ENCODE data around the gene SIPA1L3.
"Not testable (repeated sequence)": the region's sequence is repeated elsewhere in the genome, so short reads cannot be mapped to it uniquely, and the experiment has no call there.

The SIPA1L3 gene

DNA sequence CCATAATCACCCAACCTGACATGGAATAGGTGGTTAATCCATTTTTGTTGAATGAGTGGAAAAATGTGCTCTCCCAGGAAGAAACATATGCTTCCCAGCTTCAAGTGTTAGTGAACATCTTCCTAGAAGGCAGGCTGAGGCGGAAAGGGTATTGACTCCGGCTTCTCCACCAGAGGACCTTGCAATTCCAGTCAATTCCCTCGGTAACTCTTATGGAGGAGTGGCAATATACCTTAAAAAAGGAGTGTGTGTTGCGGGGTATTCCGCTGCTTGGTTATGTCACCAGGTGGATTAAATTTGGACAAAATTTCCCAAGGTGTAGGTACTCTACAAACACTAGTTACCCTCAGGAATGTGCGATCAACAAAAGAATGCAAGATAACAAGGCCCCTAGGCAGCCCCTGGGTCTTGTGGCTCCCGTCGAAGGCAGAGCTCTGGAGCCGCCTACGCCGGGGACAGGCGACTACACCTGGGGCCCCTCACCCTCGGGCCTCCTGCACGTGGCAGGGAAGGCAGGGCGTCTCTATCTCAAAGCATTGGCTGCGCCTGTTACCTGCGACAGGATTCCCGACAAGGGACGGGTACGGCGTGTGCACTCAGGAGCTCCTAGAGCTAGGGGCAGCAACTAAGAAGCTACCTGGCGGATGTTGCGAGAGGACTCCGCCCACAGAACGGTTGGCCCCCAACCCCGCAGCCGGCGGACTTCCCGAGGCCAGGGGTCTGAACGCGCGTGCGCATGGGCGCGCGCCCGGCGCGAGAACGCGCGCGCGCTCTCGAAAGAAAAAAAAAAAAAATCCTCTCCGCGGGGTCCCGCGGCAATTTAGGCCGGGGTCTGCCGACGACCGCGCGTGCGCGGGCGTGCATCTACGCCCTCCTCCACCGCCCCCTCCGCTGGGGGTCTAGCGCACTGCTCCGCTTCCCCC is 801 bp upstream of the SIPA1L3 start, which contains the start of gene WDR87:
Gene WDR87 (minus strand): TSS at position 649 of the 923 bp plus-strand sequence. CDS start 8,355 bp downstream, outside the sequence.
- H3K4me3 ChIP-seq (ENCODE audit: low read depth, low read length), result peak within 1 kb of the TSS; percentile 87
- TF ChIP-seq MYC (IDR thresholded peaks at IDR 0.05; ENCODE audit: low read depth, low read length) (no peak), MAX (IDR thresholded peaks at IDR 0.05; ENCODE audit: low read depth, low read length) (peak; percentile 5; the same call in 1 of the 2 replicates), CTCF (IDR thresholded peaks at IDR 0.05; ENCODE audit: low read depth, low read length) (no peak), POLR2A (IDR thresholded peaks at IDR 0.05; ENCODE audit: extremely low read depth, insufficient read length) (peak; percentile 73)
- peak; percentile 75 for DNase-seq (ENCODE audit: low read depth)

GRCh38 chr19:37907735-37908455 is 887 bp downstream of the SIPA1L3 start:
- TF ChIP-seq MAX (IDR thresholded peaks at IDR 0.05; ENCODE audit: low read depth, low read length), result no peak
- no peak for TF ChIP-seq CTCF (IDR thresholded peaks at IDR 0.05; ENCODE audit: low read depth, low read length)
- TF ChIP-seq POLR2A (IDR thresholded peaks at IDR 0.05; ENCODE audit: extremely low read depth, insufficient read length), result no peak
- no peak for TF ChIP-seq MYC (IDR thresholded peaks at IDR 0.05; ENCODE audit: low read depth, low read length)
- peak overlapping the region; percentile 87 for H3K4me3 ChIP-seq (ENCODE audit: low read depth, low read length)
- no peak for DNase-seq (ENCODE audit: low read depth)

DNA sequence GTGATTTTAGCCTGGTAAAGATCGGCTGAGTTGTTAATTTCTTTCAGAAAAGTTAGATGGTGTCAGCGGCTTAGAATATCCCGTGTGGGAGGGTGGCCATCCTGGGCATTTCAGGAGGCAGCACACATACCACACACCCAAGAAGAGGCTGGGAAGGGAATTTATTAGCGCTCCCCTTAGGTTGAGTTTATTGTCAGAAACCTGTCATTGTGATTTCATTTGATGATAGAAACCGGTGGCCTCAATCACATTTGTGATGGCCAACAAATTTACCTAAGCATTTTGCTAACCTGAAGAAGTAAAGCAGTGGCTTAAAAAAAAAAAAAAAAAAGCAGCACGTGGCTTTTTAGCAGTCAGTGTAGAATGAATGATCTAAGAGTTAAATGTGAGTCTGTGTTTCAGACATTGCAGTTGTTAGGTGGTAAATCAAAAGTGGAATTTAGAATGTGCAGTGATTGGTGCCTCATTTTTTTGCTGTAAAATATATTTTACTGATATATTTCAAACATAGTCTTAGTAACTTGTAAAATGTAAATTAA is 2.7 kb downstream of the SIPA1L3 start:
- TF ChIP-seq MYC (IDR thresholded peaks at IDR 0.05; ENCODE audit: low read depth, low read length), result no peak
- no peak for TF ChIP-seq CTCF (IDR thresholded peaks at IDR 0.05; ENCODE audit: low read depth, low read length)
- no peak for TF ChIP-seq MAX (IDR thresholded peaks at IDR 0.05; ENCODE audit: low read depth, low read length)
- TF ChIP-seq POLR2A (IDR thresholded peaks at IDR 0.05; ENCODE audit: extremely low read depth, insufficient read length), result no peak
- no peak overlapping the region for H3K4me3 ChIP-seq (ENCODE audit: low read depth, low read length)

DNA sequence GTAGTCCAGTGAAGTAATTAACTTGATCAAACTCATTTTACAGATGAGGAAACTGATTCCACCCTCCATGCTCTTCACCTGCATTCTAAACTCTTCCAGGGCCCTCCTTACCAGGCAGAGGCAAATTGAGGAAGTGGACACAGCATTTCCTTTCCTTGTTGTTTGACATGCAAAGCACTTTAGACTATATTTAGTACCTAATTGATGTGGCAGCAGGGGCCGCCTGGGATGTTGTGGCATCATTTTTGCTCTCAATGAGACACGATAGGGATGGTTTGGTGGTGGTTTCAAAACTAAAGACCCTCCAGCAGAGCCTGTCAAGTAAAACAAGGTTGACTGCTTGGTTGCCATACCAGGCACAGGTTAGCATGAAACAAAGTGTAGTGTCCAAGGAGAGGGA is 7.9 kb downstream of the SIPA1L3 start:
- DNase-seq (ENCODE audit: low read depth), result peak; percentile 54
- TF ChIP-seq POLR2A (IDR thresholded peaks at IDR 0.05; ENCODE audit: extremely low read depth, insufficient read length), result no peak
- TF ChIP-seq CTCF (IDR thresholded peaks at IDR 0.05; ENCODE audit: low read depth, low read length), result no peak
- no peak for TF ChIP-seq MAX (IDR thresholded peaks at IDR 0.05; ENCODE audit: low read depth, low read length)
- no peak for TF ChIP-seq MYC (IDR thresholded peaks at IDR 0.05; ENCODE audit: low read depth, low read length)
- H3K4me3 ChIP-seq (ENCODE audit: low read depth, low read length), result no peak overlapping the region

More for the DNA sequence above, 2.7 kb downstream of the SIPA1L3 start:
- no peak for DNase-seq (ENCODE audit: low read depth)

DNA sequence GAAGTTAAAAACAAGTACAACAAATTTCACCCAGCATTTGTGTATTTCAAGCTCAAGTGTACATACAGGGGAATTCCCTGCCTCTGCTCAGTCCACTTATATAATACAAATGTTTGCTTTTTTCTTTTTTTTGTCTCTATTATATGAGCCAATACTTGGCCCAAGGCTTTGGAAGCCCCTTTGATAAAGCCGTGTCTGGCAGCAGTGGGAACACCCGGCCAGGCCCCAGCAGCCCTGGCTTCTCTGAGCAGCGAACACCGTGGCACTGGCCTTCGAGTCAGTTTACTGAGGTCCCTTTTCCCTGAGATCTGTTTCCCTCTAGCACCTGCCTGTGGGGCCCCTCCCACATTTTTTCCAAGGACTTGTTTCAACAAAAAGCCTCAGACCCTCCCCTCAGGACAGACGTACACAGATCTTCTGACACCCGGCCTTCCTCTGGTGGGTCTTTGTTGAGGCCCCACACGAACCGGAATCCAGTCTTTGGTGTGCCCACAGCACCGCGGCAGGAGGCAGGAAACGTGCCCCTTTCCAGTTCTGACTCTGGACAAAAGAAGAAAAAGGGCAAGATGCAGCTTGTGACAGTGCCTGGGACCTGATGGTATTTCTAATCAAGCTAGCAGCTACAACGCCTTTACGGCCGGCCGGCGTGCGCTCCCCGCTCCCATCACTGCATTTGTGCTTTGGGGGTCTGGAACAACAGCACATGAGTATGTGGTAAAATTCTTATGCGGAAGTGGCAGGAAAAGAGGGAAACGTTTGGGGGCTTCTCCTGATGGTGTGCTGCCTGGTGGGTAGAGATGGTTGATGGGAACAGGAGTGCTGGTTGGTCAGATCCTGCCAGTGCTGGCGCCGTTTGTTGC is 13.8 kb downstream of the SIPA1L3 start:
- no peak for DNase-seq (ENCODE audit: low read depth)
- H3K4me3 ChIP-seq (ENCODE audit: low read depth, low read length), result no peak overlapping the region
- no peak for TF ChIP-seq MYC (IDR thresholded peaks at IDR 0.05; ENCODE audit: low read depth, low read length)
- no peak for TF ChIP-seq MAX (IDR thresholded peaks at IDR 0.05; ENCODE audit: low read depth, low read length)
- TF ChIP-seq POLR2A (IDR thresholded peaks at IDR 0.05; ENCODE audit: extremely low read depth, insufficient read length), result no peak
- TF ChIP-seq CTCF (IDR thresholded peaks at IDR 0.05; ENCODE audit: low read depth, low read length), result no peak

DNA sequence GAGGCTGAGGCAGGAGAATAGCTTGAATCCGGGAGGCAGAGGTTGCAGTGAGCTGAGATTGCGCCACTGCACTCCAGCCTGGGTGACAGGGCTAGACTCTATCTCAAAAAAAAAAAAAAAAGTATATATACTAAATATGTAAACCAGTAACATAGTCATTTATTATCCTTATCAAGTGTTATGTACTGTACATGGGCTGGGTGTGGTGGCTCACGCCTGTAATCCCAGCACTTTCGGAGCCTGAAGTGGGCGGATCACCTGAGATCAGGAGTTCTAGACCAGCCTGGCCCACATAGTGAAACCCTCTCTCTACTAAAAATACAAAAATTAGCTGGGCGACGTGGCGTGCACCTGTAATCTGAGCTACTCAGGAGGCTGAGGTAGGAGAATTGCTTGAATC is 17.6 kb downstream of the SIPA1L3 start:
- not testable (repeated sequence) for DNase-seq (ENCODE audit: low read depth); H3K4me3 ChIP-seq (ENCODE audit: low read depth, low read length)

Measured in NB4 (cell line).